Liver (tissue), 9 donors: Measurements from ENCODE around the gene SH3BP2. TPM values are rescaled to one million over a fixed set of nuclear protein-coding genes. Genes with fewer than 3 reads are reported as not detected.

Experiments
- DNase-seq: peaks from one replicate; pipeline ENCODE4 v3.0.0-alpha.2; 2017; ENCODE audit warnings: low spot score
- H3K27ac ChIP-seq, 2 donors: one replicate each; pipeline ENCODE4 v1.7.0; 2013; ENCODE audit warnings: inconsistent platforms in 2 of 2, low read length in 2 of 2, control low read depth in 1 of 2, low read depth in 1 of 2, mild to moderate bottlenecking in 1 of 2
- H3K27me3 ChIP-seq, 4 donors: one replicate each; pipeline versions ENCODE4 v1.6.1 to v1.7.0; 2013; ENCODE audit warnings: low read length in 3 of 4, inconsistent platforms in 1 of 4, mild to moderate bottlenecking in 1 of 4, moderate library complexity in 1 of 4; ENCODE audit not compliant: control insufficient read depth in 4 of 4, insufficient read depth in 4 of 4
- H3K36me3 ChIP-seq, 4 donors: one replicate each; pipeline versions ENCODE4 v1.6.1 to v1.7.0; 2013; ENCODE audit warnings: low read length in 3 of 4, mild to moderate bottlenecking in 3 of 4, low read depth in 1 of 4, moderate library complexity in 1 of 4; ENCODE audit not compliant: control insufficient read depth in 4 of 4, insufficient read depth in 3 of 4
- H3K4me1 ChIP-seq, 4 donors: one replicate each; pipeline versions ENCODE4 v1.6.1 to v1.7.0; 2013; ENCODE audit warnings: low read length in 3 of 4, mild to moderate bottlenecking in 3 of 4, moderate library complexity in 1 of 4; ENCODE audit not compliant: control insufficient read depth in 4 of 4, insufficient read depth in 4 of 4
- H3K4me3 ChIP-seq, 3 donors: one replicate each; pipeline versions ENCODE4 v1.6.1 to v1.7.0; 2013; ENCODE audit warnings: low read length in 3 of 3, control low read depth in 1 of 3, low read depth in 1 of 3, mild to moderate bottlenecking in 1 of 3
- H3K9ac ChIP-seq, 2 donors: one replicate each; pipeline ENCODE4 v1.7.0; 2013; ENCODE audit warnings: low read length in 2 of 2, mild to moderate bottlenecking in 2 of 2, moderate library complexity in 2 of 2, control low read depth in 1 of 2, low read depth in 1 of 2
- H3K9me3 ChIP-seq, 4 donors: one replicate each; pipeline versions ENCODE4 v1.6.1 to v1.7.0; 2013; ENCODE audit warnings: low read length in 3 of 4; ENCODE audit not compliant: control insufficient read depth in 4 of 4
- EGR1 ChIP-seq, 2 donors: IDR thresholded peaks; 2 replicates each; pipeline ENCODE4 v1.6.1; 2016 to 2018; ENCODE audit warnings: antibody characterized with exemption in 2 of 2, low read depth in 2 of 2
- FOXA1 ChIP-seq: IDR thresholded peaks from 2 replicates; pipeline ENCODE4 v1.6.1; 2016; ENCODE audit warnings: antibody characterized with exemption
- FOXA2 ChIP-seq: IDR thresholded peaks from 2 replicates; pipeline ENCODE4 v1.6.1; 2016; ENCODE audit warnings: antibody characterized with exemption
- GABPA ChIP-seq, 2 donors: IDR thresholded peaks in 1 of 2; conservative IDR thresholded peaks in 1 of 2; 2 replicates each; pipeline ENCODE4 v1.6.1; 2016; ENCODE audit warnings: antibody characterized with exemption in 2 of 2, mild to moderate bottlenecking in 1 of 2, moderate library complexity in 1 of 2
- HNF4A ChIP-seq, 2 donors: conservative IDR thresholded peaks; 2 replicates each; pipeline ENCODE4 v1.6.1; 2016; ENCODE audit warnings: antibody characterized with exemption in 2 of 2, mild to moderate bottlenecking in 2 of 2
- HNF4G ChIP-seq: IDR thresholded peaks from 2 replicates; pipeline ENCODE4 v1.6.1; 2016; ENCODE audit warnings: antibody characterized with exemption
- NR2F2 ChIP-seq: IDR thresholded peaks from 2 replicates; pipeline ENCODE4 v1.6.1; 2016; ENCODE audit warnings: antibody characterized with exemption
- RAD21 ChIP-seq, 2 donors: IDR thresholded peaks; 2 replicates each; pipeline ENCODE4 v1.6.1; 2016; ENCODE audit warnings: antibody characterized with exemption in 2 of 2, mild to moderate bottlenecking in 2 of 2
- RXRA ChIP-seq, 2 donors: IDR thresholded peaks; 2 replicates each; pipeline ENCODE4 v1.6.1; 2017 to 2018; ENCODE audit warnings: antibody characterized with exemption in 2 of 2, mild to moderate bottlenecking in 1 of 2
- SP1 ChIP-seq: IDR thresholded peaks from 2 replicates; pipeline ENCODE4 v1.6.1; 2018; ENCODE audit warnings: antibody characterized with exemption, mild to moderate bottlenecking
- TAF1 ChIP-seq: conservative IDR thresholded peaks from 2 replicates; pipeline ENCODE4 v1.6.1; 2016; ENCODE audit warnings: antibody characterized with exemption, mild to moderate bottlenecking
- YY1 ChIP-seq: IDR thresholded peaks from 2 replicates; pipeline ENCODE4 v1.6.1; 2016; ENCODE audit warnings: antibody characterized with exemption, mild to moderate bottlenecking
- WGBS: extraction: QIAGEN DNeasy Blood & Tissue Kit; methylation state at CpG from one replicate; pipeline ENCODE4 v1.1.7; 2013; 5-methylcytosine and 5-hydroxymethylcytosine counted together
- polyA plus RNA-seq, 2 donors: library from polyadenylated mRNA; stranded (reverse) in 1 of 2; unstranded in 1 of 2; fragments of 200-250 nt in 1 of 2; fragments of >200 nt in 1 of 2; fragmentation: Nextera tagmentation in 1 of 2; extraction: Ambion mirVana in 1 of 2; gene quantifications; one replicate each; pipeline versions ENCODE4 v1.2.1 to v1.2.3, GENCODE V29; 2013 to 2015
- total RNA-seq, 2 donors: library from RNA; depleted of rRNA; stranded (reverse); fragments of >200 nt; gene quantifications; one replicate each; pipeline ENCODE4 v1.2.3, GENCODE V29; 2014
- TF ChIP-seq, protein P1 (sequence below): fragments of 150-350 bp; IDR thresholded peaks from 2 replicates; pipeline ENCODE4 v1.5.1; 2017; ENCODE audit warnings: improper control_type of control experiment, low read depth, low read length; ENCODE audit not compliant: missing input control
- TF ChIP-seq, protein P2 (sequence below): IDR thresholded peaks from 2 replicates; pipeline ENCODE4 v1.6.1; 2016; ENCODE audit warnings: antibody characterized with exemption, mild to moderate bottlenecking
- TF ChIP-seq, protein P3 (sequence below): IDR thresholded peaks from 2 replicates; pipeline ENCODE4 v1.6.1; 2016; ENCODE audit warnings: antibody characterized with exemption
- TF ChIP-seq, protein P4 (sequence below): IDR thresholded peaks from 2 replicates; pipeline ENCODE4 v1.6.1; 2016; ENCODE audit warnings: antibody characterized with exemption
- TF ChIP-seq, protein P5 (sequence below): IDR thresholded peaks from 2 replicates; pipeline ENCODE4 v1.6.1; 2016; ENCODE audit warnings: antibody characterized with exemption
- donor health status: healthy.
- donor health status: healthy.
- donor health status: healthy.
- donor health status: healthy.
- donor health status: healthy.

Gene SH3BP2
- total and polyA plus RNA-seq, 4 donors: 17.9 to 80.2 (median 38.5) TPM

DNA sequence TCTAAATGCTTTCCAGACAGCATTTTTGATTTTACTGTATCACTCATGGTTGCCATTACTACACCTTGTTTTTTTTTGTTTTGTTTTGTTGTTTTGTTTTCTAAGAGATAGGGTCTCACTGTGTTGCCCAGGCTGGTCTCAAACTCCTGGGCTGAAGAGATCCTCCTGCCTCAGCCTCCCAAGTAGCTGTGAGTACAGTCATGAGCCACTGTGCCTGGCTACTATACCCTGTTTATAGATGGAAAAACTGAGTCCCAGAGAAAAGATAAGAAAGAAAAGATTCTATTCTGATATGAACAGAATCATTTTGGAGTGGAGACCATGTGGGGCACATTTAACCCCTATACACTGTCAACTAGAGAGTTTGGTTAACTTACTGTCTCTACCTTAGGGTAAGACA lies 70.8 kb downstream of the SH3BP2 start:
- no peaks in the 10 kb centered on the region for H3K27me3 ChIP-seq
- no peak for DNase-seq
- H3K4me1 ChIP-seq: peaks cover 17 to 60% (median 54%) of the 10 kb centered on the region in 4 donors
- no peaks in the 10 kb centered on the region for H3K9me3 ChIP-seq
- no peak overlapping the region for H3K4me3 ChIP-seq
- no peak overlapping the region for H3K9ac ChIP-seq
- no peak overlapping the region for H3K27ac ChIP-seq
- H3K36me3 ChIP-seq: no peaks in the 10 kb centered on the region
- TF ChIP-seq HNF4G: no peak
- no peak for TF ChIP-seq NR2F2
- TF ChIP-seq, protein P1, sequence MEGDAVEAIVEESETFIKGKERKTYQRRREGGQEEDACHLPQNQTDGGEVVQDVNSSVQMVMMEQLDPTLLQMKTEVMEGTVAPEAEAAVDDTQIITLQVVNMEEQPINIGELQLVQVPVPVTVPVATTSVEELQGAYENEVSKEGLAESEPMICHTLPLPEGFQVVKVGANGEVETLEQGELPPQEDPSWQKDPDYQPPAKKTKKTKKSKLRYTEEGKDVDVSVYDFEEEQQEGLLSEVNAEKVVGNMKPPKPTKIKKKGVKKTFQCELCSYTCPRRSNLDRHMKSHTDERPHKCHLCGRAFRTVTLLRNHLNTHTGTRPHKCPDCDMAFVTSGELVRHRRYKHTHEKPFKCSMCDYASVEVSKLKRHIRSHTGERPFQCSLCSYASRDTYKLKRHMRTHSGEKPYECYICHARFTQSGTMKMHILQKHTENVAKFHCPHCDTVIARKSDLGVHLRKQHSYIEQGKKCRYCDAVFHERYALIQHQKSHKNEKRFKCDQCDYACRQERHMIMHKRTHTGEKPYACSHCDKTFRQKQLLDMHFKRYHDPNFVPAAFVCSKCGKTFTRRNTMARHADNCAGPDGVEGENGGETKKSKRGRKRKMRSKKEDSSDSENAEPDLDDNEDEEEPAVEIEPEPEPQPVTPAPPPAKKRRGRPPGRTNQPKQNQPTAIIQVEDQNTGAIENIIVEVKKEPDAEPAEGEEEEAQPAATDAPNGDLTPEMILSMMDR: no peak
- no peak for TF ChIP-seq GABPA (IDR thresholded peaks at IDR 0.05 in 1 of 2, conservative IDR thresholded peaks at IDR 0.05 in 1 of 2)
- TF ChIP-seq, protein P2, sequence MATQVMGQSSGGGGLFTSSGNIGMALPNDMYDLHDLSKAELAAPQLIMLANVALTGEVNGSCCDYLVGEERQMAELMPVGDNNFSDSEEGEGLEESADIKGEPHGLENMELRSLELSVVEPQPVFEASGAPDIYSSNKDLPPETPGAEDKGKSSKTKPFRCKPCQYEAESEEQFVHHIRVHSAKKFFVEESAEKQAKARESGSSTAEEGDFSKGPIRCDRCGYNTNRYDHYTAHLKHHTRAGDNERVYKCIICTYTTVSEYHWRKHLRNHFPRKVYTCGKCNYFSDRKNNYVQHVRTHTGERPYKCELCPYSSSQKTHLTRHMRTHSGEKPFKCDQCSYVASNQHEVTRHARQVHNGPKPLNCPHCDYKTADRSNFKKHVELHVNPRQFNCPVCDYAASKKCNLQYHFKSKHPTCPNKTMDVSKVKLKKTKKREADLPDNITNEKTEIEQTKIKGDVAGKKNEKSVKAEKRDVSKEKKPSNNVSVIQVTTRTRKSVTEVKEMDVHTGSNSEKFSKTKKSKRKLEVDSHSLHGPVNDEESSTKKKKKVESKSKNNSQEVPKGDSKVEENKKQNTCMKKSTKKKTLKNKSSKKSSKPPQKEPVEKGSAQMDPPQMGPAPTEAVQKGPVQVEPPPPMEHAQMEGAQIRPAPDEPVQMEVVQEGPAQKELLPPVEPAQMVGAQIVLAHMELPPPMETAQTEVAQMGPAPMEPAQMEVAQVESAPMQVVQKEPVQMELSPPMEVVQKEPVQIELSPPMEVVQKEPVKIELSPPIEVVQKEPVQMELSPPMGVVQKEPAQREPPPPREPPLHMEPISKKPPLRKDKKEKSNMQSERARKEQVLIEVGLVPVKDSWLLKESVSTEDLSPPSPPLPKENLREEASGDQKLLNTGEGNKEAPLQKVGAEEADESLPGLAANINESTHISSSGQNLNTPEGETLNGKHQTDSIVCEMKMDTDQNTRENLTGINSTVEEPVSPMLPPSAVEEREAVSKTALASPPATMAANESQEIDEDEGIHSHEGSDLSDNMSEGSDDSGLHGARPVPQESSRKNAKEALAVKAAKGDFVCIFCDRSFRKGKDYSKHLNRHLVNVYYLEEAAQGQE: no peak
- TF ChIP-seq, protein P3, sequence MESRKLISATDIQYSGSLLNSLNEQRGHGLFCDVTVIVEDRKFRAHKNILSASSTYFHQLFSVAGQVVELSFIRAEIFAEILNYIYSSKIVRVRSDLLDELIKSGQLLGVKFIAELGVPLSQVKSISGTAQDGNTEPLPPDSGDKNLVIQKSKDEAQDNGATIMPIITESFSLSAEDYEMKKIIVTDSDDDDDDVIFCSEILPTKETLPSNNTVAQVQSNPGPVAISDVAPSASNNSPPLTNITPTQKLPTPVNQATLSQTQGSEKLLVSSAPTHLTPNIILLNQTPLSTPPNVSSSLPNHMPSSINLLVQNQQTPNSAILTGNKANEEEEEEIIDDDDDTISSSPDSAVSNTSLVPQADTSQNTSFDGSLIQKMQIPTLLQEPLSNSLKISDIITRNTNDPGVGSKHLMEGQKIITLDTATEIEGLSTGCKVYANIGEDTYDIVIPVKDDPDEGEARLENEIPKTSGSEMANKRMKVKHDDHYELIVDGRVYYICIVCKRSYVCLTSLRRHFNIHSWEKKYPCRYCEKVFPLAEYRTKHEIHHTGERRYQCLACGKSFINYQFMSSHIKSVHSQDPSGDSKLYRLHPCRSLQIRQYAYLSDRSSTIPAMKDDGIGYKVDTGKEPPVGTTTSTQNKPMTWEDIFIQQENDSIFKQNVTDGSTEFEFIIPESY: no peak
- TF ChIP-seq TAF1: no peak
- TF ChIP-seq RAD21 (IDR thresholded peaks at IDR 0.05): no peak
- no peak for TF ChIP-seq RXRA (IDR thresholded peaks at IDR 0.05)
- no peak for TF ChIP-seq FOXA2
- no peak for TF ChIP-seq YY1
- no peak for TF ChIP-seq FOXA1
- no peak for TF ChIP-seq SP1

DNA sequence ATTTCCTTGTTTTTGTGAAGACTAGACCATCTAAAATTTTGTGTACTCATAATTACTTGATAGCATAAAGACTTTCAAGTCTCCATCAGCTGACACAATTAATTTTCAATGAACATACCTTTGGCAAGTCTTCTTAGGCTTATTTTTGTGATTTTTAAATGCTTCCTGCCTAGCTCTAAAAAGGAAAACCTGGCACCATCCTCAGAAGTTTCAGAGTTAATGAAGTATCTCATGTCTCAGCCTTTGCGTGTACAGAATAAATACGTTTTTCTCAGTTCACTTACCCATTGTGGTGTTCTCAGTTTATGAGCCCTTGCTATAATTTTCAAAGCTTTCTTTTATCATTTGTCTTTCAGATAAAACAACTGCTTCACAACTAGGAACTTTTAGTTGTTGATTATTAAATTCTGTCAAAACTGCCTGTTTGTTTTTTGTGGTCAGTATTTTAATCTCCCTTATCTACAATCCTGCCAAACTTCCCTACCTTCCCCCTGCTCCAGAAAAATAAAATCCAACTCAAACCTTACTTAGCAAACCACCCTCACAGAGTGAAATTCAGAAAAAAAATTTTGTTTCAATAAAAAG lies 72.4 kb downstream of the SH3BP2 start:
- no peak for DNase-seq
- Histone ChIP-seq H3K36me3 (no peaks in the 10 kb centered on the region), H3K27me3 (no peaks in the 10 kb centered on the region), H3K27ac (peak overlapping the region in 1 of 2 donors; percentile 28), H3K9ac (no peak overlapping the region), H3K9me3 (no peaks in the 10 kb centered on the region), H3K4me1 (peaks cover 21 to 68% (median 61%) of the 10 kb centered on the region in 4 donors), H3K4me3 (no peak overlapping the region)
- 14% methylated on average over 2 of the region's 2 CpGs for WGBS
- TF ChIP-seq HNF4G (no peak), EGR1 (IDR thresholded peaks at IDR 0.05; ENCODE audit: low read depth in 2 of 2) (no peak), GABPA (IDR thresholded peaks at IDR 0.05 in 1 of 2, conservative IDR thresholded peaks at IDR 0.05 in 1 of 2) (no peak), YY1 (no peak), HNF4A (conservative IDR thresholded peaks at IDR 0.05) (no peak), TAF1 (no peak), FOXA1 (no peak), RXRA (IDR thresholded peaks at IDR 0.05) (no peak), NR2F2 (no peak), FOXA2 (no peak), SP1 (no peak)
- TF ChIP-seq, protein P4, sequence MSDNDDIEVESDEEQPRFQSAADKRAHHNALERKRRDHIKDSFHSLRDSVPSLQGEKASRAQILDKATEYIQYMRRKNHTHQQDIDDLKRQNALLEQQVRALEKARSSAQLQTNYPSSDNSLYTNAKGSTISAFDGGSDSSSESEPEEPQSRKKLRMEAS: no peak
- TF ChIP-seq, protein P1: no peak
- TF ChIP-seq, protein P3: no peak
- TF ChIP-seq, protein P5, sequence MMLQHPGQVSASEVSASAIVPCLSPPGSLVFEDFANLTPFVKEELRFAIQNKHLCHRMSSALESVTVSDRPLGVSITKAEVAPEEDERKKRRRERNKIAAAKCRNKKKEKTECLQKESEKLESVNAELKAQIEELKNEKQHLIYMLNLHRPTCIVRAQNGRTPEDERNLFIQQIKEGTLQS: no peak
